DMS153 treated with DMSO at 0.1 percent for 48 hours (cell line): ENCODE data around the gene IL9R.
"Not testable (repeated sequence)": the region's sequence is repeated elsewhere in the genome, so short reads cannot be mapped to it uniquely, and the experiment has no call there.

Source experiments
- DNase-seq: peaks from one replicate; lab custom pipeline; 2025; ENCODE audit not compliant: unreplicated experiment; lab: John Stamatoyannopoulos, UW

Gene IL9R, protein sequence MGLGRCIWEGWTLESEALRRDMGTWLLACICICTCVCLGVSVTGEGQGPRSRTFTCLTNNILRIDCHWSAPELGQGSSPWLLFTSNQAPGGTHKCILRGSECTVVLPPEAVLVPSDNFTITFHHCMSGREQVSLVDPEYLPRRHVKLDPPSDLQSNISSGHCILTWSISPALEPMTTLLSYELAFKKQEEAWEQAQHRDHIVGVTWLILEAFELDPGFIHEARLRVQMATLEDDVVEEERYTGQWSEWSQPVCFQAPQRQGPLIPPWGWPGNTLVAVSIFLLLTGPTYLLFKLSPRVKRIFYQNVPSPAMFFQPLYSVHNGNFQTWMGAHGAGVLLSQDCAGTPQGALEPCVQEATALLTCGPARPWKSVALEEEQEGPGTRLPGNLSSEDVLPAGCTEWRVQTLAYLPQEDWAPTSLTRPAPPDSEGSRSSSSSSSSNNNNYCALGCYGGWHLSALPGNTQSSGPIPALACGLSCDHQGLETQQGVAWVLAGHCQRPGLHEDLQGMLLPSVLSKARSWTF

GRCh38 chrX:155997436-155997835 lies at the start of gene IL9R:
Gene IL9R (plus strand): TSS chrX:155997696. CDS start chrX:155997760, 64 bp downstream.
- DNase-seq: no peak

- DNase-seq: no peak
Measured at GRCh38 chrX:155949098-155949497, 48.4 kb upstream of the IL9R start.

GRCh38 chrX:155951237-155951789 lies 46.2 kb upstream of the IL9R start:
- DNase-seq: no peak

GRCh38 chrX:155953055-155953454 lies 44.4 kb upstream of the IL9R start:
- DNase-seq: no peak

DNA sequence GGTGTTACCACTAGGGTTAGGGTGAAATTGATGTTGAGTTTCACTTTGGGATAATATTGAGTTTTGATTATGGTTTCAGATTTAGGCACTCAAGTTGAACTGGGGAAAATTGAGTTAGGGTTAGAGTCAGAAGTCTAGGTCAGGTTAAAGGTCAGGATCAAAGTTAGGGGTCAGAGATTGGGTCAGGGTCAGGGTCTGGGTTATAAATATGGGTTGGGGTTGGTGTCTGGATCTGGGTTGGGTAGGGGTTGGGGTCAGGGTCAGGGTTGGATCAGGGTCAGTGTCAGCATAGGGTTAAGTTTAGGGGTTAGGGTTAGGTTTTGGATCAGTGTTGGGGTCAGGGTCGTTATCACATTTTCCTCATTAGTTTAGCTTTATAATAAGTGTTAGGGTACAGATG lies 42.7 kb upstream of the IL9R start:
- no peak for DNase-seq

- no peak for DNase-seq
Measured at GRCh38 chrX:155956099-155956498, 41.4 kb upstream of the IL9R start.

- no peak for DNase-seq
Measured at GRCh38 chrX:155956649-155957048, 40.8 kb upstream of the IL9R start.

GRCh38 chrX:155957843-155958242 lies 39.7 kb upstream of the IL9R start:
- DNase-seq: no peak

GRCh38 chrX:155959018-155959587 lies 38.4 kb upstream of the IL9R start:
- no peak for DNase-seq

DNA sequence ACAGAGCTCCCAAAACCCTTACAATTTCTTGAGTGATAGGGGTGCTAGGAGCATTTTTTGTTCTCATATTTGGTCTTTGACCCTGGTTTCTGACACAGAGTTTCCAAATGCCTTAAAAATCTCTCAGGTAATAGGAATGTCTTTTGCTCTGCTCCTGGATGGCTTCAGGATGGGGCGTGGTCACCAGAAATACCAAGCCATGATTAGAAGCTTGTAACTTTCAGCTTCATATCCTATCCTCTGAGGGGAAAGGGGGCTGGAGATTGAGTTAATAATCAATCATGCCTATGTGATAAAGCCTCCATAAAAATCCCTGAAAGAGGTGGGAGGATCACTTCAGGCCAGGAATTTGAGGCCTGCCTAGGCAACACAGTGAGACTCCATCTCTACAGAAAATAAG lies 34.6 kb upstream of the IL9R start:
- no peak for DNase-seq

GRCh38 chrX:155966876-155967275 lies 30.6 kb upstream of the IL9R start:
- no peak for DNase-seq

DNA sequence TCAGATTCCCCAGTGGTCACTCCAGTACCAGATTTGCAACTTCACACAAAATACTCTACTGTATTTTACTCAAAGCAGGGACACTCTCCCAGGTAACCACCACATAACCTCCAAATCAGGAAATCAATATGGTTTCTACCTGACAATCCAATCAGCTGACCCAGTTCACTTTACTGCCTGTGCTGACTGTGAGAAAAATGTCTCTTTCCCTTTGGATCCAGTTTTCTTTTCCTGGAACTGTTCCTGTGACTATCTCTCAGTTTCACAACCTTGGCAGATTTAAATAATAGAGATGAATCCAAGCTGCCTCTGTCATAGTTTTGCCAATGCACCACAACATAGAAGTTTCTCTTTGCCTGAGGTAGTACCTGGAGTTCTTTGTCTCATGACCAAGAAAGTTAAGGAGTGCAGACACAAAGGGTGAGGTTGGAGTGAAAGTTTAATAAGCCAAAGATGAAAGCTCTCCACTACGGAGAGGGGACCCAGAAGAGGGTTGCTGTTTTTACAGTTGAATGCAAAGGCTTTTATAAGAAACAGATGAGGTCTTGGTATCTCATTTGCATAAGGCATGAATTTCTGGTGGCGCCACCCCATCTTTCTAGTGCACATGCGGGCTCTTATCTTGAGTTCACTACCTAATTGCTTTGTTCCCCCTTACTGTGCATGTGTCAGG lies 29.7 kb upstream of the IL9R start:
- no peak for DNase-seq

DNA sequence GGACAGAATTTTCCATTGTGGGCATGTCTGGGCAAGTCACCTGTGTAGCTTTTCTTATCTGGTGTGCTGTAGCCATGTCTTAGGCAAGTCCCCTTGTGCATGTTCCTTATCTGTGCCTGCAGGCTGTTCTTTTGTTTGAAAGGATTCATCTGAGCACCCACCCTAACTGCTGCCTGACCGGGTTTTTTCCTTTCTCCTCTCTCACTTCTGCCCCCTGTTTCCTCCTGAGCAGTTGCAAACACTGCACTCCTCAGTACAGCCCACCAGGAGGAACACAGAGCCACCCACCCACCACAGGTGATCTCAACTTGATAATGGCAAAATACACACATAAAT lies 29.2 kb upstream of the IL9R start:
- no peak for DNase-seq

DNA sequence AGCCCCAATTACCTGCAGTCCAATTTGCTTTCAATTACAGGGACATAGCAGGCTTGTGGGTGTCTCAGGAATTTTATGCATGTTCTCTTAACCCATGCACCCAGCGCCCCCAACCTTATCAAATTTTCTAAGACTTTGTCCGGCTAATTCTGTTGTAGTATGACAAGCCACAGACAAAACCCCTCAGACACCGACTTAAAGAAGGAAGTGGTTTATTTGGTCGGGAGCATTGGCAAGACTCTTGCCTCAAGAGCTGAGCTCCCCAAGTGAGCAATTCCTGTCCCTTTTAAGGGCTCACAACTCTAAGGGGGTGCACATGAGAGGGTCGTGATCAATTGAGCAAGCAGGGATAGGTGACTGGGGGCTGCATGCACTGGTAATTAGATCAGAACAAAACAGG lies 28.7 kb upstream of the IL9R start:
- no peak for DNase-seq

- DNase-seq: not testable (repeated sequence)
Measured at GRCh38 chrX:155971658-155972057, 25.8 kb upstream of the IL9R start.

DNA sequence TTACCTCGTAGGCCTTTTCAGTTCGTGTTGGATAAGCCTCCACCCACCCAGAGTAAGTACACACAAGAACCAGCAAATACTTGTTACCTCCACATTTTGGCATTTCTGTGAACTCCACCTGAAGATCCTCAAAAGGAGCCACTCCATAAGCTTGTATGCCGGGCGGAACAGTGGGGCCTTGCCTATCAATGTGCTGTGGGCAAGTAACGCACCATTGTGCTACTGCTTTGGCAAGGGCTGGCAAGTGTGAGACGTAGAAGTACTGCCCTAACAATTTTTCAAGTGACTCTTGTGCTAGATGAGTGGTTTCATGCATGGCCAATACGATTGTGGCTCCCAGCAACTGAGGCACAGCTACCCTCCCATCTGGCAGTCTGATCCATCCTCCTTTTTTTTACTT lies 25.3 kb upstream of the IL9R start:
- not testable (repeated sequence) for DNase-seq

DNA sequence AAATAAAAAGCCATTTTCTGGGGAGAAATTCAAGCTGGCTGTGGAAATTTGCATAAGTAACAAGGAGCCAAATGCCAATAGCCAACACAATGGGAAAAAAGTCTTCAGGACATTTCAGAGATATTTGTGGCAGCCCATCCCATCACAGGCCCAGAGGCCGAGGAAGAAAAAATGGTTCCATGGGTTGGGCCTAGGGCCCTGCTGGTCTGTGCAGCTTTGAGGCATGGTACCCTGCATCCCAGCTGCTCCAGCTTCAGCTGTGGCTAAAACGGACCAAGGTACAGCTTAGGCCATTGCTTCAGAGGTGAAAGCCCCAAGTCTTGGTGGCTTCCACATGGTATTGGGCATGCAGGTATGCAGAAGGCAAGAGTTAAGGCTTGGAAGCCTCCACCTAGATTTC lies 14.2 kb upstream of the IL9R start:
- DNase-seq: no peak

DNA sequence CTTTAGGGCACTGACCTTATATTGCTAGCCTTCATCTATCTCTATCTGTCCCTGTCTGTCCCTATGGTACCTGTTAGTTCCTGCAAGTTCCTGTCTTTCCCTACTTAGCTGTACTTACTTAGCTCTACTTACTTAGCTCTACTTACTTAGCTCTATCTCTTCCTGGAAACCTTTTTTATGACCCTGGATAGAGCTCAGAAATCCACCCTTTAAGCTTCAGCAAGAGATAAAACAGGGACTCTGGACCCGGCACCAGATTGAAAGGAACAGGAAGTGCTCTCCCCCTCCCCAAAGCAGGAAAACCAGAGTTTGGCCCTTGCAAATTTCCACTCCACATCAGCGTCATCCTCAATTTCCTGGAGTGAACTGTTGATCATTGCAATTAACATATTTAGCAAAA lies 12.3 kb upstream of the IL9R start:
- DNase-seq: no peak

GRCh38 chrX:155986995-155987394 lies 10.5 kb upstream of the IL9R start:
- not testable (repeated sequence) for DNase-seq

GRCh38 chrX:155988859-155989258 lies 8.6 kb upstream of the IL9R start:
- DNase-seq: no peak

DNA sequence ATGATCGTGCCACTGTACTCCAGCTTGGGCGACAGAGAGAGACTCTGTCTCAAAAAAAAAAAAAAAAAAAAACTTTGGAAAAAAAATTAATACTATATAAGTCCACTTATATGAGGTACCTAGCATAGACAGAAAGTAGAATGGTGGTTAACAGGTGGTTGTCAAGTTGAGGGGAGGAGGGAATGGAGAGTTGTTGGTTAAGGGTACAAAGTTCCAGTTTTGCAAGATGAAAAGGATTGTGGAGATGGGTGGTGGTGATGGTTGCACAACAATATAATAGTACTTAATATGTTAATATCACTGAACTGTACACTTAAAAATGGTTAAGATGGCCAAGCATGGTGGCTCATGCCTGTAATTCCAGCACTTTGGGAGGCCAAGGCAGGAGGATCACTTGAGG lies 4.1 kb upstream of the IL9R start:
- DNase-seq: no peak
